ENCODE data around the gene MRGPRF.

MRGPRF gene

DNA sequence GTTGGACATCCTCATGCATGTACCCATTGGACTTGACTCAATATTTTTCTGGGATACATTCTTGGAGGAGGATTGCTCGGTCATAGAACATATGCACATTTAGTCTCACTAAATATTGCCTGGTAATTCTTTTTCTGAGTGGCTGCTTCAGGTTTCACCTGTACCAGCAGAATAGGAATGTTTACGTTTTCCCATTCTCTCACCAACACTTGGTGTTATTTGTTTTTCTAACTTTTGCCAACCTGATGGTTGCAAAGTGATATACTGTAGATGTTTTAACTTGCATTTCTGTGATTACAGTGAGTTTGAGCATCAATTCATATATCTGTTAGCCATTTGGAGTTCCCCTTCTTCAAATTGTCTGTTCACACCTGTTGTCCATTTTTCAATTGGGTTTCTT, 30.9 kb downstream of the MRGPRF start:
- no peaks in the 10 kb centered on the region for H3K9me3 ChIP-seq (ENCODE audit: control insufficient read depth, insufficient read depth, low read length)
- no peak for DNase-seq (ENCODE audit: low read depth, low spot score)
- no peak overlapping the region for H3K27ac ChIP-seq (ENCODE audit: low read length)
- H3K36me3 ChIP-seq (ENCODE audit: control insufficient read depth, insufficient read depth, low read length), result no peaks in the 10 kb centered on the region
- no peaks in the 10 kb centered on the region for H3K27me3 ChIP-seq (ENCODE audit: control insufficient read depth, insufficient read depth, low read length)
- H3K4me3 ChIP-seq (ENCODE audit: low read length), result no peak overlapping the region
- no CpG with 5 or more reads among the region's 2 CpGs for WGBS (ENCODE audit: insufficient coverage, insufficient read length)
- no peaks in the 10 kb centered on the region; the same call in 1 of the 2 replicates for H3K4me1 ChIP-seq (ENCODE audit: control insufficient read depth, insufficient read depth, low read length)

GRCh38 chr11:68980776-68981065, 32.3 kb downstream of the MRGPRF start, which contains the start of gene MRGPRD:
Gene MRGPRD, minus strand, starts transcription at chr11:68980986. Its CDS starts 0 bp downstream, at chr11:68980986.
- no peak within 1 kb of the TSS for H3K4me3 ChIP-seq (ENCODE audit: low read length)
- H3K36me3 ChIP-seq (ENCODE audit: control insufficient read depth, insufficient read depth, low read length), result no peaks in the 10 kb centered on the region
- no peak within 1 kb of the TSS for H3K27ac ChIP-seq (ENCODE audit: low read length)
- no peak for DNase-seq (ENCODE audit: low read depth, low spot score)
- no peaks in the 10 kb centered on the region for H3K9me3 ChIP-seq (ENCODE audit: control insufficient read depth, insufficient read depth, low read length)
- H3K4me1 ChIP-seq (ENCODE audit: control insufficient read depth, insufficient read depth, low read length), result no peaks in the 10 kb centered on the region; the same call in 1 of the 2 replicates
- H3K27me3 ChIP-seq (ENCODE audit: control insufficient read depth, insufficient read depth, low read length), result peaks cover 2% of the 10 kb centered on the region; the same call in 1 of the 2 replicates
- WGBS (ENCODE audit: insufficient coverage, insufficient read length), result no CpG with 5 or more reads among the region's 8 CpGs

DNA sequence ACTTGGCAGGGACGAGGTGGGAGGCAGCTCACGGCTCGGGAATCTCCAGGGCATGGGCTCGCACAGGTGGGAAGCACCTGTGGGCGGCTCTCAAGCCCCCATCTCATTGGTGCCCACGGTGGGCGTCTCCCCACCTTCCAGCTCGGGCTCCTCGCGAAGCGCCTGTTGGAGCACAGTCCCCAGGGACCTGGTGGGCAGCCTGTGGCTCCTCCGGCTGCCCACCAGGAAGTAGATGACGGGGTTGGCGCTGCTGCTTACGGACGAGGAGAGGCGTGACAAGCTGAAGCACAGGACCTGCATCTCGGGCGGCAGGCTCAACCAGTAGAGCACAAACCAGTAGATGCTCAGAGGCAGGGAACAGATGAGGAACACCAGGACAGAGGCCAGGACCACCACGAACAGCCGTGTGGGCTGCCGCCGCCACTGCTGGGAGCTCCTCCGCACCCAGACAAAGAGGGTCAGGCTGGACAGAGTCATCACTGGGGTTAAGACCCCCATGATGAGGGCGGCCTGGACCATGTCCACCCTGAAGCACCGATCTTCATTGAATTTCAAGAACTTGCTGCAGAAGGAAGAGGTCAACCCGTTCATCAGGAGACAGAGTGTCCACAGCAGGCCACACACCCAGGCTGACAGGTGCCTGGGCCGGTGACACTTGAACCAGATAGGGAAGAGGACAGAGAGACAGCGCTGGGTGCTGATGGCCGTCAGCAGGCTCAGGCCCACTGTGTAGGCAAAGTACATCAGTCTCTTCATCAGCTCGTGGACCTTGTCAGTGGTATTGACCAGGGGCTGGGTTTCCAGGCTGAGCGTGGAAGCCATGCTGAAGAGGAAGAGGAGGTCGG, 32.9 kb downstream of the MRGPRF start:
- no peak for DNase-seq (ENCODE audit: low read depth, low spot score)
- Histone ChIP-seq H3K9me3 (ENCODE audit: control insufficient read depth, insufficient read depth, low read length) (no peaks in the 10 kb centered on the region), H3K4me1 (ENCODE audit: control insufficient read depth, insufficient read depth, low read length) (no peaks in the 10 kb centered on the region; the same call in 1 of the 2 replicates), H3K36me3 (ENCODE audit: control insufficient read depth, insufficient read depth, low read length) (no peaks in the 10 kb centered on the region), H3K27ac (ENCODE audit: low read length) (no peak overlapping the region), H3K27me3 (ENCODE audit: control insufficient read depth, insufficient read depth, low read length) (peaks cover 2% of the 10 kb centered on the region; the same call in 1 of the 2 replicates), H3K4me3 (ENCODE audit: low read length) (no peak overlapping the region)
- WGBS (ENCODE audit: insufficient coverage, insufficient read length), result no CpG with 5 or more reads among the region's 33 CpGs

DNA sequence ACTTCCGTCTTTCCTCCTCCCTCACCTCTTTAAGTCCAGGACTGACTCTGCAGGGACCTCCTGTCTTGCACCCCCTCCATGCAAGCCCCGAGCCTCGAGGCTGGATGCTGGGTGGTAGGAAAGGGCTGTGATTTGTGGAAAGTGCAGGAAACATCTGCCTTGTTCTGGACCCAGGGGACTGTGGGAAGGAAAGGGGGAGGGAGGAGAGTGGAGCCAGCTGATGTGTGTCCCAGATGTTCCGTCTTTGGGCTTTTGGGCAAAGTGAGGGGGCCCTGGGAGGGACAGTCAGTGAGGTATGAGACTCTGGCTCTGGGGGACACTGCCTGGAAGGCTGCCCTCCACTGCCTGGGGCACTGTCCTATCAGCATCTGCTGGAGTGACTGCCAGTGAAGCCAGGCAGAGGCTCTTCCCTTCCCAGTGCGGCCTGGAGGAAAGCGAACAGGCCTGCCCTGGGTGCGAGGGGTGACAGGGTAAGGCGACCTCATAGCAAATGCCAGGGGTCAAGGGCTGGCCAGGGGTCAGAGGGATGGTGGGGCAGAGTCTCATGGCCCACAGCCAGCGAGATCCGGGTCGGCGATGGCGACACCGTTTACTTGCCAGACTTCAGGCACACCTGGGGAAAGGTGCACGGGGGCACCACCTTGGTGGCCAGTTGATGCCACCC, 34.0 kb downstream of the MRGPRF start:
- H3K27me3 ChIP-seq (ENCODE audit: control insufficient read depth, insufficient read depth, low read length), result peaks cover 2% of the 10 kb centered on the region; the same call in 1 of the 2 replicates
- WGBS (ENCODE audit: insufficient coverage, insufficient read length), result no CpG with 5 or more reads among the region's 15 CpGs
- no peak for DNase-seq (ENCODE audit: low read depth, low spot score)
- H3K27ac ChIP-seq (ENCODE audit: low read length), result no peak overlapping the region
- peaks cover 2% of the 10 kb centered on the region; the same call in 1 of the 2 replicates for H3K9me3 ChIP-seq (ENCODE audit: control insufficient read depth, insufficient read depth, low read length)
- no peaks in the 10 kb centered on the region; the same call in 1 of the 2 replicates for H3K4me1 ChIP-seq (ENCODE audit: control insufficient read depth, insufficient read depth, low read length)
- no peak overlapping the region for H3K4me3 ChIP-seq (ENCODE audit: low read length)
- H3K36me3 ChIP-seq (ENCODE audit: control insufficient read depth, insufficient read depth, low read length), result no peaks in the 10 kb centered on the region

DNA sequence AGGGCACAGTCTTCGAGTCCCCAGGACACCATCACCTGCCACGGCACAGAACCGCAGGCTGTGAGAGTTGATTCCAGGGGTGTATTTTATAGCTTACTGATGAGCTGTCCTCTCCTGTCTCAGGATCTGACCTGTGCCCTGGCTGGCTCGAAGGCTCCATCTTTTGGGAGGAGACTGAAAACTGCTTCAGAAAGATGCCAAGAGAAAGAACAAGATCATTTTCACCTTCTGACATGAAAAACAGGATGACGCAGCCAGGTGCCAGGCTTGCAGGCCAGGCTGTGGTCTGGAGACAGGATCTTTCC, 34.5 kb downstream of the MRGPRF start:
- Histone ChIP-seq H3K27me3 (ENCODE audit: control insufficient read depth, insufficient read depth, low read length) (peaks cover 2% of the 10 kb centered on the region; the same call in 1 of the 2 replicates), H3K36me3 (ENCODE audit: control insufficient read depth, insufficient read depth, low read length) (no peaks in the 10 kb centered on the region), H3K27ac (ENCODE audit: low read length) (no peak overlapping the region), H3K9me3 (ENCODE audit: control insufficient read depth, insufficient read depth, low read length) (peaks cover 2% of the 10 kb centered on the region; the same call in 1 of the 2 replicates), H3K4me3 (ENCODE audit: low read length) (no peak overlapping the region), H3K4me1 (ENCODE audit: control insufficient read depth, insufficient read depth, low read length) (no peaks in the 10 kb centered on the region; the same call in 1 of the 2 replicates)
- WGBS (ENCODE audit: insufficient coverage, insufficient read length), result no CpG with 5 or more reads among the region's 5 CpGs
- DNase-seq (ENCODE audit: low read depth, low spot score), result no peak

DNA sequence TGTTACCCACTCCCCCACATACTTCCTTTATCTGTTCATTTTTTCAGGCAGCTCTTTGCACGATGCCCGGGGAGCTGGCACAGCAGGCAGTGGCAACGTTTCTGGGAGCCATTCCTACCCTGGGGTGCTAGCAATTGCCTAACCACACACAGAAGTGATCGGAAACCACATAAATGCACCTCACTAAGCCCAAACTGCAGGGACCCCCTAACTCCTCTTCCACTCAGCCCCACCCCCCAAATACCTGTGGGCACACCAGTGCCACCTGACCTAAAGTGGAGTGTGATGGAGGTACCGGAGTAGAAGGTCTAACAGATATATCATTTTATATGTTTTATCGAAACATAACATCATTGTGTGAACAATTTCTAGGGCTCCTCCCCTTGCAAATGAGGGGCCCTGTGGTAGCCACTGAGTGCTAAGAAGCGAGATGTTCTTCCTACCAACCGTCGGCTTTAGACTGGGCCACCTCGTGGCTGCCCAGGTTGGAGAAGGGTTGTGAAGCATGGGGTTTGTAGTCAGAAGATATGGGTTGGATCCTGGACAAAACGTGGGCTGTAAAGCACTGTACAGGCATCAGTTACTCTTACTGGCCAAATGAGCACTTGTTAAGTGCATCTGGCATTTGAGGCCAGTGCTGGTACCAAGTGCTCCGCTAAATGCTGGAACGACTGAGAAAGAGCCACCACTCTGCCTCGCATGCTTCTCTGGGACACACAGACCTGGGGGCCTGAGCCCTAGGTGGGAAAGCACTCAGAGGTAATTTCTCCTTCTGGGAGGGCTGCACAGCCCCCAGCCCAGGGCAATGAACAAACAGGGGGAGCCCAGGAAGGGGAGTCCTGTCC, 35.0 kb downstream of the MRGPRF start:
- DNase-seq (ENCODE audit: low read depth, low spot score), result no peak
- no CpG with 5 or more reads among the region's 14 CpGs for WGBS (ENCODE audit: insufficient coverage, insufficient read length)
- H3K9me3 ChIP-seq (ENCODE audit: control insufficient read depth, insufficient read depth, low read length), result peaks cover 2% of the 10 kb centered on the region; the same call in 1 of the 2 replicates
- H3K27ac ChIP-seq (ENCODE audit: low read length), result no peak overlapping the region
- H3K4me3 ChIP-seq (ENCODE audit: low read length), result no peak overlapping the region
- no peaks in the 10 kb centered on the region for H3K36me3 ChIP-seq (ENCODE audit: control insufficient read depth, insufficient read depth, low read length)
- peaks cover 2% of the 10 kb centered on the region; the same call in 1 of the 2 replicates for H3K27me3 ChIP-seq (ENCODE audit: control insufficient read depth, insufficient read depth, low read length)
- H3K4me1 ChIP-seq (ENCODE audit: control insufficient read depth, insufficient read depth, low read length), result no peaks in the 10 kb centered on the region; the same call in 1 of the 2 replicates

DNA sequence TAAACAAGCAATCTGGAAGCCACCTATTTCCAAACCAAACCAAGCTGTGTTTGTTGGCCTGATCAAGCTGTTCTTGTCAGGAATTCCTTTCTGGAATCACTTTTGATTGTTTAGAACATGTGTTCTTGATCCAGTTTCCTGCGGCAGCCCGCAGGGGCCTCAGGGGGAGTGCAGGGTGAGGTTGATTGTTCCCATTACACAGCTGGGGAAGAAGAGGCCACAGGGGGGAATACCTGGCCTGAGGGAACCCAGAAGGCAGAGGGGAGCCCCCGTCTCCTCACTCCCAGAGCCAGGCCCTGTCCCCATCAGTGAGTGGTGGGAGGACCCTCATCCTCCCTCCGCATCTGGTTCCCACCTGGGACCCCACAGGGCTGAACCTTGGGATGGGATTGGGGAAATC, 36.5 kb downstream of the MRGPRF start:
- no CpG with 5 or more reads among the region's 4 CpGs for WGBS (ENCODE audit: insufficient coverage, insufficient read length)
- DNase-seq (ENCODE audit: low read depth, low spot score), result no peak
- peaks cover 2% of the 10 kb centered on the region; the same call in 1 of the 2 replicates for H3K27me3 ChIP-seq (ENCODE audit: control insufficient read depth, insufficient read depth, low read length)
- H3K36me3 ChIP-seq (ENCODE audit: control insufficient read depth, insufficient read depth, low read length), result no peaks in the 10 kb centered on the region
- H3K27ac ChIP-seq (ENCODE audit: low read length), result no peak overlapping the region
- no peak overlapping the region for H3K4me3 ChIP-seq (ENCODE audit: low read length)
- peaks cover 2% of the 10 kb centered on the region; the same call in 1 of the 2 replicates for H3K9me3 ChIP-seq (ENCODE audit: control insufficient read depth, insufficient read depth, low read length)
- no peaks in the 10 kb centered on the region; the same call in 1 of the 2 replicates for H3K4me1 ChIP-seq (ENCODE audit: control insufficient read depth, insufficient read depth, low read length)

- Histone ChIP-seq H3K4me3 (ENCODE audit: low read length) (no peak overlapping the region), H3K27ac (ENCODE audit: low read length) (no peak overlapping the region), H3K9me3 (ENCODE audit: control insufficient read depth, insufficient read depth, low read length) (peaks cover 2% of the 10 kb centered on the region; the same call in 1 of the 2 replicates), H3K4me1 (ENCODE audit: control insufficient read depth, insufficient read depth, low read length) (no peaks in the 10 kb centered on the region; the same call in 1 of the 2 replicates), H3K27me3 (ENCODE audit: control insufficient read depth, insufficient read depth, low read length) (peaks cover 2% of the 10 kb centered on the region; the same call in 1 of the 2 replicates), H3K36me3 (ENCODE audit: control insufficient read depth, insufficient read depth, low read length) (no peaks in the 10 kb centered on the region)
- WGBS (ENCODE audit: insufficient coverage, insufficient read length), result no CpG with 5 or more reads among the region's 4 CpGs
- DNase-seq (ENCODE audit: low read depth, low spot score), result no peak
These were observed 37.0 kb downstream of the MRGPRF start for GRCh38 chr11:68976095-68976494.

- Histone ChIP-seq H3K27me3 (ENCODE audit: control insufficient read depth, insufficient read depth, low read length) (peaks cover 2% of the 10 kb centered on the region; the same call in 1 of the 2 replicates), H3K36me3 (ENCODE audit: control insufficient read depth, insufficient read depth, low read length) (no peaks in the 10 kb centered on the region), H3K27ac (ENCODE audit: low read length) (no peak overlapping the region), H3K4me1 (ENCODE audit: control insufficient read depth, insufficient read depth, low read length) (no peaks in the 10 kb centered on the region; the same call in 1 of the 2 replicates), H3K4me3 (ENCODE audit: low read length) (no peak overlapping the region), H3K9me3 (ENCODE audit: control insufficient read depth, insufficient read depth, low read length) (peaks cover 2% of the 10 kb centered on the region; the same call in 1 of the 2 replicates)
- no CpG with 5 or more reads among the region's 23 CpGs for whole genome bisulfite sequencing (ENCODE audit: insufficient coverage, insufficient read length)
- DNase-seq (ENCODE audit: low read depth, low spot score), result no peak
These were observed 38.4 kb downstream of the MRGPRF start for GRCh38 chr11:68974421-68975194.

All from iPS DF 6.9 (cell line).